Posterior cingulate gyrus (tissue), 11 donors: ENCODE data around the gene CDC42BPG.

ENCODE experiments used
- DNase-seq, 10 donors: peaks; one replicate each; pipeline versions ENCODE4 v3.0.0 to v3.0.0-alpha.2; 2020 to 2021; ENCODE audit warnings: mixed read lengths in 3 of 10
- intact Hi-C: fragments of 100-400 bp; cut with DNase I; formaldehyde crosslinking; loops from one replicate; pipeline ENCODE4 v1.15.1; 2023

CDC42BPG gene

DNA sequence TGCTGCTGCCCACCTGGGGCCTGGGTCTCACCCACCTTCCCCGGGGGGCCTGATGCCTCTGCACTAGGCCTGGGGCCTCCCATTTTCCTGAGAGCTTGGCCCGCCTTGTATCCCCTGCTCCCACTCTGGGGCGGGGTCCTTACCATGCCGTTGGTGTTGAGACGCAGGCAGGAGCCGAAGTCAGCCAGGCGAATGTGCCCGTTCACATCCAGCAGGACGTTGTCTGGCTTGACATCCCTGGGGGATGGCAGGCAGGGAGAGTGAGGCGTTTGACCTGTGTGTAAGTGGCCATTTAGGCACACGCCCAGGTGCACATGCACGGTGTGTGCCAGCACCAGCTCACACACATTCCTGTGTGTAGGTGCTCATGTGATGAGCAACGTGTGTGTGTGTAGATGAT, 5.1 kb downstream of the CDC42BPG start:
- intact Hi-C loops = no loop called here
- no peak for DNase-seq

DNA sequence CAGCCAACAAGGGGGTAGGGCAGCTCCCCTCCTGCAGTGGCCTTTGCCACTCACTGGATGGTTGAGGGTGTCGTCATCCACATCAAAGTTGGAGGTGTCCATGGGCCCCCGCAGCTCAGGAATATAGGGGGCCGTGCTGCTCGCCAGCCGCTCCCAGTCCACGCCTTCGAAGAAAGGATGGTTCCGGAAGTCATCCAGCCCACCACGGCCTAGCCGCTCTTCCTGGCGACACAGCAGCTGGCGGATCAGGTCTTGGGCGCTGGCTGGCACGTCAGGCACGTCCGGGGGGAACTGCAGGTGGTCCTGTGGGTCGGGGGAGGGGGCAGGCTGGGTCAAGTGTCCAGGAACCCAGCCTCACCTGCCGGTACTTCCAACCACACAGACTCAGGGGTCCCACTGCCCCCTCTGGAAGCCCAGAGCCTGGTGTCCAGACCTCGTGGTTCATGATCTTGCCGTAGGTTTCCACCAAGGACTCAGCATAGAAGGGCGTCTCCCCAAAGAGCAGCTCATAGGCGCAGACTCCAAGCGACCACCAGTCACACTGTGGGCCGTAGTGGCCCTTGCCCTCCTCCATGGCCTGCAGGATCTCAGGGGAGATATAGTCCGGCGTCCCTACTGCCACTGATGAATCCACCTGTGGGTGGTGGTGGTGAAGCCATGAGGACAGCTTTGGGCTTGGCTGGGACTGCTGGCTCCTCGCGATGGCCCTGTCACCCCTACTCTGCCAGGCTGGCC, 5.7 kb downstream of the CDC42BPG start:
- intact Hi-C loops = no loop called here
- DNase-seq = no peak

DNA sequence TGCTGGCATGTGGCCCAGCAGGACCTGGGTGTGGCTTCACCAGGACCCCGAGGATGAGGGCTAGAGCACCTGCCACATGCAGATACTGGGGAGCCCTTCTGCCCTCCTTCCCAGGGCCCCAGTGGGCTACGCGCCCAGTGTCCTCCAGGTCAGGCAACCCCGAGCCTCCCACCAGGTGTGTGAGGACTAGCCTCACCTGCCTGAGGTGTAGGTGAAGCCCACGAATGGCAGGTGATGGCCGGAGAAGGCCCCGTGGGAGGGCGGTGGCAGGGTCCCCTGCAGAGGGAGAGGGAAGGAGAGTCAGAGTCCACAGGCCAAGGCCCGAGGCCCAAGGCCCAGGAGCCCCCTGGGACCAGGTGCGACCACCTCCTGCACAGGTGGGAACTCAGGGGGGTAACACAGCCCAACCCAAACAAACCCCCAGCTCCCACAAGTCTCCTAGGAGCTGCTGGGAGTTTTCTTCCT, 6.5 kb downstream of the CDC42BPG start:
- intact Hi-C loops = no loop called here
- no peak for DNase-seq

DNA sequence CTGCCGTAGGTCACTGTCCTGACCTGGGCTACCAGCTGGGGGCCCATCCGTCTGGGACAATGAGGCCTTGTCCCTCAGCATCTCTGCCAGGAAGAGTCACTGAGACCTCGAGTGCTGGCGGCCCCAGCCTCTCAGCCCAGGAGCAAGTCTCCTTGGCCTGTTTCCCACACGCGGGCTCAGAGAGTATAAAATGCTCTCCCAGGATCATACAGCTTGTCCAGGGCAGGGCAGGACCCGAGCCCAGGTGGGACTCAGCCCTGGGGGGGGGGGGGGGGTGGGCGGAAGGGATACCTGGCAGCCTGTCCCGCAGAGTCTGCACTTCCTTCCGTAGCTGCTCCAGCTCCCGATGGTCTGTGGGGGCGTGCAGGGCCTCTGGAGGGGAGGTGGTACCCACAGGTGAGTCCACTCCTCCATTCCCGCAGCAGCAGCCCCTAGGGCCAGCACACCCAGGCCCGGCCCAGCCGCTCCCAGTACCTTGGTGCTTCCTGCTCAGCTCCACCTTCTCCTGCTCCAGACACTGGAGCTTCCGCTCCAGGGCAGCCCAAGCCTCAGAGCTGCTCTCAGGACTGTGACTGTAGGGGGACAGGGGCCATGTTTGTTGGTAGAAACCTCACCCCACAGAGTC, 7.9 kb downstream of the CDC42BPG start:
- no peak for DNase-seq
- intact Hi-C loops = no loop called here

DNA sequence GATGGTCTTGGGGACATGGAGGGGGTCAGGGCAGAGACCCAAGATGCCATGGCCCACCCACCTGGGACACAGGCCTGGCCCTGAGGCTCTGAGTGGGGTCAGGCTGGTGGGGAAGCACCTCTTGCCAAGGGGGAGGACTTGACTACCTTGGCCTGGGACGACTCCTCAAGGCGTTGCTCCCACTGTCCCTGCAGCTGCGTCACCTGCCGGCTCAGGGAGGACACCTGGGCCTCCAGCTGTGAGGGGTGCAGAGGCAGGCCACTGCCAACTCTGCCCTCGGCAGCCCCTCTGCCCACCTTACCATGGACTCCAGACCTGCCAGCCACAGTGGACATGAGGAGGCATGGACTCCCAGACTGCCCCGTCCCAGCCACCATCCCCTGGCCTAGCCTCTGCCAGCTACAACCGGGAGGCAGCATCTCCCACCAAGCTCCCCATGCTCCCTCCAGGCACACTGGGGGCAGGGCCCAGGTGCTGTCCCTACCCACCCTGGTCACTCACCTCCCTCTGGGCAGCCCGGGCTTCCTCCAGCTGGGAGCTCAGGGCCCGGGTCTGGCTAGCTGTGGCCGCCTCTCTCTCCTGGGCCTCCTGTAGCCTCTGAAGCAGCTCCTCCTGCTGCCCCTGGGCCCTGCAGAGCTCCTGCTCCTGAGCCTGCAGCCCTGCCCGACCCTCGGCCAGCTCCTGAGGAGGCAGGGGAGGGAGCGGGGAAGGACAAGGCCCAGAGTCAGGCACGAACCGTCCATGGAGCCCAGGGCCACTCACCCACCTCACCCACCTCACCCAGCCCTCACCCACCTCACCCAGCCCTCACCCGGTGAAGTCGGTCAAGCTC, 8.6 kb downstream of the CDC42BPG start:
- intact Hi-C loops = no loop called here
- no peak for DNase-seq

DNA sequence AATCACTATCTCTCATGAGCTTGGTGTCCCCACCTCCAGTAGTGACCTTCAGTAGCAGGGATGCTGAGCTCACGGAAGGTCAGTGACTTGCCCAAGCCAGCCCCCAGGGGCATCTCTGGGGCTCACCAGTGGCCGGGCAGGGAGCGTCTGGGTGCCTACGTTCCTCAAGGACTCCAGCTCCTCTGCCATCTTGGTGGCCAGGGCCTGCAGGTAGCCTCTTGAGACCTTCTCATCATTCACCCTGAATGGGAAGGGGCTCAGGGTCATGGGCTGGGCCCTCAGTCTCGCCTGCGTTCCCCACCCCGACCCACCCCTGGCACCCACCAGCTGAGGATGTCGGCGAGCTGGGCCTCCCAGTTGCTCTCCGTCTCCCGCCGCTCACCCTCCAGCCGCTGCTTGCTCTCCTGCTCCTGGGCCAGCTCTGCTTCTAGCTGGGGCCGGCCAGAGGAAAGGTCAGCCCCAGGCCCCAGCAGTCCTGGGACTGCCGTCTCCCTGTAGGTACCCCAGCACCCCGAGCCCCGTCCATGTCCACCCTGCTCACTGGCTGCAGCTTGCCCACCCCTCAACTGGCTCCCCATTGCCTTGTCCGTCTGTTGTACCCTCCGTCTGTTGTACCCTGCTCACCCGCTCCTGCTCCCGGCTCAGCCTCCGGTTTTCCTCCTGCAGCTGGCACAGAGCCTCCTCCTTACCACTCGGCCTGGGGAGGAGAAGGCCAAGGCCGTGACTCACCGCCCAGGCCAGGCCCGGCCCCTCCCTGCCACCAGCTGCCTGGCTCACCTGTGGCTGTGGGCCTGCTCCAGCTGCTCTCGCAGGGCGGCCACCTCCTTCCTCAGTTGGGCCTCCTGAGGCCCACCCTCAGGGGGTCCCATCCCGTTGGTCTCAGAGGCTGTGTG, 9.5 kb downstream of the CDC42BPG start:
- no peak for DNase-seq
- intact Hi-C loops = no loop called here

DNA sequence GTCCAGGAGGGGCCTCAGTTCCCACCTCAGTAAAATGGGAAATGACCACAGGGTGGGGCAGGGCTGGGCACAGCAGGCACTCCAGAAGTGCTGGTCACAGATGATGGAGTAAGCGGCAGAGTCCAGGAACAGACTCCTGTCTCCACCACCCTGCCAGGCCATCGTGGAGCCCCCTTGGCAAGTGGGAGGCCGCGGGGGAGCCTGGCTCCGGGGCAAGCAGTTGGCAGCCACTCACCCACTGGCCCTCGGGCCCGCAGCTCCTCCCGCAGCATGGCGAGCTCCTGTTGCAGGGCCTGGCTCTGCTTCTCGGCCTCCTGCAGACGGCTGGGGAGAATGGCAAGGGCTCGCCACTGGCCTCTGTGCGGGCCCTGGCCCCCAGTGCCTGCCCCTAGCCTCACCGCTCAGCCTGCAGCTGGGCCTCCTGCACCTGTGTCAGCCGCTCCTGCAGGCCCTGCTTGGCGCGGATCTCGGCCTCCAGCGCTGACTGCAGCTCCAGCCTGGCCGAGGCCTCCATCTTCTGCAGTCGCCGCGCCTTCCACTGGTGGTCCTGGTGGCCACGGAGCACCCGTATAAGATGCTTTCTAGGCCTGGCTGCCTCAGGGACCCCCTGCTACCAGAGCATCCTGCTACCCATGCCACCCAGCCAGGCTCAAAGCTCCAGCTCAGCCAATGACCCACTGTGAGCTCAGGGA, 10.3 kb downstream of the CDC42BPG start:
- intact Hi-C loops = no loop called here
- no peak for DNase-seq

DNA sequence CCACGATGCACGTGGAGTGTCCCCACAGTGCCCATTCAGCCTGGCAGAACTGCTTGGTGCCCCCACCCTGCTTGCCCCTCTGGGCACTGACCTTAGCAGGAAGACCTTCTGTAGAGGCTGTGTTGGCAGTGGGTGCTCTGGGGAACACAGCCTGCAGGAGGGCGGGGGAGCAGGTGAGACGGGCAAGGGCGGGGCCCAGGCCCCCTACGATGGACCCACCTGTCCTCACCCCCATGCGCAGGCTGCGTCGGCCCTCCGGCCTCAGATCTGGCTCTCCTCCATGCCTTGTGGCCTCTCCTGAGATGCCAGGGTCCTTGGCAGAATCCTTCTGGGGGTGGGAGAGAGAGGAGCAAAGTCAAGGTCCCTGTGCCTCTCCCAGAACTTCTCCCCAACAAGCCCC, 10.9 kb downstream of the CDC42BPG start:
- intact Hi-C loops = no loop called here
- no peak for DNase-seq

DNA sequence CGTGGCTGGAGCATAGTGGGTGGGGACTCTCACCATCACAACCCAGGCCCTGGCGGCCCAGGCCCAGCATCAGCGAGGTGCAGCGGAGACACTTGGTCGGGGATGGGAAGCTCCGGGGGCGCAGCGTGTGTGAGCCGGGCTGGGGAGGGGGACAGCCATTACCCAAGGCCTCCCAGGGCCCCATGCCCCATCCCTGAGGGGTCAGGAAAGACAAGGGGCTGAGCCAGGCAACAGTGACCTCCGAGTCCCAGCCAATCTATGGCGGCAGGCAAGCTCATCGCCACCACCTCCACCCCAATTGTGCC, 11.3 kb downstream of the CDC42BPG start:
- DNase-seq = no peak
- intact Hi-C loops = no loop called here

DNA sequence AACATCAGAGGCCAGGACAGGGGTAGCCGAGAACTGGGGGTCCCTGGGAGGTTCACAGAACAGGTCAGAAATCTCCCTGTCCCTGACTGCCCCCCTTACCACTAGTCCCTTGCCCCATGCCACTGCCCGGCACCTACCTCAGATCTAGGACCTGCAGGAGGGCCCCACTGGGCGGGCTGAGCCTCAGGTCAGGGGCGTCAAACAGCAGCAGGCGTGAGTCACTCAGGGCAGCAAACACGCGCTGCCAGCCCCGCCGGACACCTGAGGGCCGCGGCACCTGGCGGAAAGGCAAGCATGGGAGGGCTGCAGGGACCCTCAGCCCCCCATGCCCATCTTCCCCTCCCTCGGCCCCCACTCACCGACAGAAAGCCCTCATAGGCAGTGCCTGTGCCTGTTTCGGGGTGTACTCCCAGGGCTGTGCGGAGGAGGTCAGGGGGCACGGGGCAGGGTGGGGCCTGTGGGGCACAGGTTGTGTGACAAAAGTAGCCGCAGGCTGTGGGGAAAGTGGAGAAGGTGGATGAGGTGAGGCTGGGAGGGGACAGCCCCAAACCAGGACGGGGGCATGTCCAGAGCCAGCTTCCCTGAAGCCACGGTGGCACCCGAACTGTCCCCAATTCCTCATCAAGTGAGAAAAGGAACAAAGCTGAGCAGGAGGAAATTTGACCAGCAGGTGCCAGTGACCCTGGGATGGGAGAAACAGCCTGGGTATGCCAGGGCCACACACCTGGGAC, 11.8 kb downstream of the CDC42BPG start:
- DNase-seq = no peak
- intact Hi-C loops = no loop called here

DNA sequence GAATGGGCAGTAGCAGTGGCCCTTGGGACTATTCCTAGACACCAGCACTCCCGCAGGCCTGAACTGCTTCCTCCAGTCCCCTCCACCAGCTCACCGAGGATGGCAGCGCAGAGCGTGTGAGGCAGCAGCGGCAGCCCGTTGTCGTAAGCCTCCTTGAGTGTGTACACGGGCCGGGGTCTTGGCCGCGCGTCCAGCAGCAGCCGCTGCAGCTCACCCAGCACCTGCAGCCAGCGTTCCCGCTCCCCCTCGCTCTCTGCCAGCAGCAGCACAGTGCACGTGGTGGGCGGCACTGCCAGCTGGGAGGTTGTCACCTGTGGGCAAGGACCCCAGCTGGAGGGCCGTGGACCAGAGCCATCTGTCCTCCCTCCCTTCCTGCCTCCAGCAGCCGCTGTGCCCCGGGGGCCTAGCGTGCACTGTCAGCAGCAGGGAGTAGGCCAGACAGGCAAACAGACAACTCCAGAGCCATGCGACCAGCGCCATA, 13.0 kb downstream of the CDC42BPG start:
- intact Hi-C loops = no loop called here
- DNase-seq = no peak

DNA sequence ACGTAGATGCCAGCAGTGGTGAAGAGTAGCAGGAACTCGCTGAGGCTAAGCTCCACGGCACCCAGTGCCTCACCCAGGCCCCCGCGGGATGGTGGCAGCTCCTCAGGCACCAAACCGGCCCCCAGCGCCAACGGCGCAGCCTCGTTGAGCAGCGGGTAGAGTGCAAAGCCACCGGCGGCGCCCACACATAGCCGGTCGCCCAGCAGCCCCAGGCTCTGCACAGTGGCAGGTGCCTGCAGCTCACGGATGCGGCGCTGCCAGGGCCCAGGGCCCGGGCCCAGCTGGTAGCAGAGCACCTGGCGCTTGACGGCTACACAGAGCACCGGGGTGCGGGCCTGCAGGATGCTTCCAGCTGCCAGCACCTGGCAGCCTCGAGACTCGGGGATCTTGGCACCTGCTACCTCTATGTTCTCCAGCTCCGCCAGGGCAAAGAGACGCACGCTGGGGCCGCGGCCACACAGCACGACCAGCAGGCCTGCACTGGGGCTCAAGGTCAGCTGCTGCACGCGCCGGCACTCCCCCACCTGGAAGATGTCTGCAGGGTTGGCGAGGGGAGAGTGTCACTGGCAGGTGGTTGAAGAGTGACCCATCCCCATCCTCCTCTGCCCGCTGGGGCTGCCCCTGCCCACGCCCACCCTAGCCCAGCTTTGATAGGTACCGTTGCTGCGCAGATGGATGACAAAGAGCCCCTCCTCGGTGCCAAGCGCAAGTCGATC, 14.8 kb downstream of the CDC42BPG start:
- intact Hi-C loops = no loop called here
- DNase-seq = no peak

DNA sequence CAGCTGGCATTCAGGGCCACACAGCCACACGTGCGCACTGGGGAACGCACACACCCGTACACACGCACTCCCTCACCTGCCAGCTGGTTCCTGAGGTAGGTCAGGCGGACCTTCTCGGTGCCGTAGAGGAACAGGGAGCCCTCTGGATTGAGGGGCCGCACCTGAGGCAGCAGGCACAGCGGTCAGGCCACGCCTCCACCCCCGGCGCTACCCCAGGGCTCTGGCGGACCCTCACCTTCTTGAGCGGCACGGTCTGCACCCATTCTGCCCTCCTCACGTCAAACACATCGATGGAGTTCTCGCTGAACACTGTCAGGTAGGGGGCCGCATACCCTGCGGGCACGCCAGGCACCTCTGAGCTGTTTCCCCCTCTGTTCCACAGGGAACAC, 17.0 kb downstream of the CDC42BPG start:
- no peak for DNase-seq
- intact Hi-C loops = no loop called here

DNA sequence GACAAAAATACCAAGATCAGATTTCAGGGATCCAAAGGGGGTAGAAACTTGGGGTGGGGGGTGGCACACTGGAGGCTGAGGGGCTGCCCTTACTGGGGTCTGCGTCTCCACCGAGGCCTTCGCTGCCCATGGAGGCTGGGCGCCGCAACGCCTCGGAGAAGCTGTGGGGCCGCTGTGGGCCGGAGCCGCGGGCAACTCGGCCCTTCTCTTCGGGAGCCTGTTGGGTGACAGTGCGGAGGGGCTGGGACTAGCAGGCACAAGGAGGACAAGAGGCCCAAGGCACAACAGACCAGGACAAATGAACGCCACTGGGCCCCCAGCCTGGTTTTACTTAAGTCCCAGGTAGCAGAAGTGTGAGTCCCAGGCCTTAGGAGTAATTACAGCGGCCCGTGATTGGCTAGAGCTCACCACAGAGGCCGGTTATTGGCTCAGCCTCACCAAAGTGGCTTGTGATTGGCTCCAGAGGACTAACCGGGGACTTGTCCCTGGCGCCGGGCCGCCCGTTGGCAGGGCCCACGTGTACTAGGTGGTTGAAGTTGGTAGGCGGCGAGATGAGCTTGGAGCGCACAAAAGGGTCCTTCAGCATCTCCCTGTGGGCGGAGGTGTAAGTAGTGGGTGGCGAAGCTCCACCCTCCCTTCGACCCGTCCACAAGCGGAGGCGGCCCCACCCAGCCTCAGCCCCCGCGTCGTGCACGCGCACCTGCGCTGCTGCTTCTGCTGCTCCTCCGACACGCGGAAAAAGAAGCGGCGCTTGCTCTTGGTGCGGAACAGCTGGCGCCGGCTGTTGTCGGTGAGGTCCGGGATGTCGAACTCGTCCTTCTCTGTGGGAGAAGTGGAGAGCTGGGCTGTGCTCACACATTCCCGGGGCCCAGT, 17.6 kb downstream of the CDC42BPG start:
- no peak for DNase-seq
- intact Hi-C loops = no loop called here

DNA sequence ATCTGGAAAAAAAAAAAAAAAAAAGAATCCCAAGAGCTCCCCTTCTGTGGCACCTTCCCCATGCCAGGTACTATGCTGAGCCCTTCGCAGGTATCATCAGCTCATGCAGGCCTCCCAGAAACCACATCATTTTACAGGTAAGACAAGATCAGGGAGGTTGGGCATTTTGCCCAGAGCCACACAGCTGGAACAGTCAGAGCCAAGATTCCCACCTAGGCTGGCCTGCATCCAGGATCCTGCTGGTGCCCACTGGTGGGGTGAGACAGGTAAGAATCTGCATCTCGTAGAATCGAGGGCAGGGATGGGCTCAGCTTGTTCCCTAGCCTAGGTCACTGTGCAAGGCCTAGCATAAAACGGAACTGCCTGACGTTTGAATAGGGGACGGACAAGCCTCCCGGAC, 18.4 kb downstream of the CDC42BPG start:
- no peak for DNase-seq
- intact Hi-C loops = no loop called here

DNA sequence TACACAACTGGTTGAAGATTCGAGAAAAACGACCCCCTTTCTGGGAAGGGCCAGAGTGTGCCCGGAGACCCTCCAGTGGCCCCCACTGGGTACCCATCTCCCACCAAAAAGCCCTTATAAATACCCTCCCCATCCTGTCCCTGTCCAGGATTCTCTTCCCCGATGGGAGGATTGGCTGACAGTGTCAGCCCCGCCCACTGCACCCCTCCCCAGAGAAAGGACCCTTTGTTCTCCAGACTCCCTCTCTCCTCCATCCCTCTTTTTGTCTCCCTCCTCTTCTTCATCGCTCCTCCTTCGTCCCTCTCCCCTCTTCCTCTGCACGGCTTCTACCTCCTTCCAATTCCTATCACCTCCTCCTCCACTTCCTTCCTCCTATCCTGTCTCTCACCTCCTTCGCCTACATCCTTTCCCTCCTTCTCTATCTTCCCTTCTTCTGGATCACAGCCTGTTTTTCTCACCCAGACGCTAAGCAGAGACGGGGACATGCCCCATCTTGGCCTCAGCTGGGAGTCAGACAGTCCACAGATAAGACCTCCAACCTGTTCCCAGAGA, 20.8 kb downstream of the CDC42BPG start:
- no peak for DNase-seq
- intact Hi-C loops = no loop called here

DNA sequence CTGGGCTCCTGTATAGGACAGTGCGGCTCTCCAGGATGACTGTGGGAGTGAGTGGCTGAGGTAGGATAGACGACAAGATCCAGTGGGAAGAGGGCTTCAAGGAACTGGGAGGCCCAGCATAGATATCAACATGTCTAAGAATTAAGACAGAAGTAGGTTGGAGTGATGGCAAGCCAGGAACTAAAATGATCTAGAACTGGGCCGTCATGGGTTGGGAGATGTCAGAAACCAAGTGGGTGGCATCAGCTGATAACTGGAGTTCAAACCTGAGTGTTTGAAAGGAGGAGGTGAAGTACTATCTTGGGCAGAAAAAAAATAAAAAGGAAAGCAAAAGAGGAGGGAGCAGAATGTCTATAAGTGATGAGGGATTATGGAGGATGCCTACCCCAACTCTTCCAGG, 27.0 kb downstream of the CDC42BPG start:
- no peak for DNase-seq
- intact Hi-C loops = no loop called here
